ENCODE results near the gene NCEH1.

Gene NCEH1

GRCh38 chr3:172608575-172608974, 102.3 kb downstream of the NCEH1 start:
- no peak overlapping the region for H3K27ac Mint-ChIP-seq
- no peak for DNase-seq
- H3K4me3 Mint-ChIP-seq, result no peak overlapping the region
- H3K9me3 Mint-ChIP-seq, result peaks cover 20% of the 10 kb centered on the region
- TF ChIP-seq, protein P1, sequence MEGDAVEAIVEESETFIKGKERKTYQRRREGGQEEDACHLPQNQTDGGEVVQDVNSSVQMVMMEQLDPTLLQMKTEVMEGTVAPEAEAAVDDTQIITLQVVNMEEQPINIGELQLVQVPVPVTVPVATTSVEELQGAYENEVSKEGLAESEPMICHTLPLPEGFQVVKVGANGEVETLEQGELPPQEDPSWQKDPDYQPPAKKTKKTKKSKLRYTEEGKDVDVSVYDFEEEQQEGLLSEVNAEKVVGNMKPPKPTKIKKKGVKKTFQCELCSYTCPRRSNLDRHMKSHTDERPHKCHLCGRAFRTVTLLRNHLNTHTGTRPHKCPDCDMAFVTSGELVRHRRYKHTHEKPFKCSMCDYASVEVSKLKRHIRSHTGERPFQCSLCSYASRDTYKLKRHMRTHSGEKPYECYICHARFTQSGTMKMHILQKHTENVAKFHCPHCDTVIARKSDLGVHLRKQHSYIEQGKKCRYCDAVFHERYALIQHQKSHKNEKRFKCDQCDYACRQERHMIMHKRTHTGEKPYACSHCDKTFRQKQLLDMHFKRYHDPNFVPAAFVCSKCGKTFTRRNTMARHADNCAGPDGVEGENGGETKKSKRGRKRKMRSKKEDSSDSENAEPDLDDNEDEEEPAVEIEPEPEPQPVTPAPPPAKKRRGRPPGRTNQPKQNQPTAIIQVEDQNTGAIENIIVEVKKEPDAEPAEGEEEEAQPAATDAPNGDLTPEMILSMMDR (IDR thresholded peaks at IDR 0.05), result no peak
- peaks cover 3% of the 10 kb centered on the region for H3K27me3 Mint-ChIP-seq (ENCODE audit: low read depth, poor library complexity)
- no peaks in the 10 kb centered on the region for H3K36me3 Mint-ChIP-seq (ENCODE audit: low read depth)
- peaks cover 4% of the 10 kb centered on the region for H3K4me1 Mint-ChIP-seq

DNA sequence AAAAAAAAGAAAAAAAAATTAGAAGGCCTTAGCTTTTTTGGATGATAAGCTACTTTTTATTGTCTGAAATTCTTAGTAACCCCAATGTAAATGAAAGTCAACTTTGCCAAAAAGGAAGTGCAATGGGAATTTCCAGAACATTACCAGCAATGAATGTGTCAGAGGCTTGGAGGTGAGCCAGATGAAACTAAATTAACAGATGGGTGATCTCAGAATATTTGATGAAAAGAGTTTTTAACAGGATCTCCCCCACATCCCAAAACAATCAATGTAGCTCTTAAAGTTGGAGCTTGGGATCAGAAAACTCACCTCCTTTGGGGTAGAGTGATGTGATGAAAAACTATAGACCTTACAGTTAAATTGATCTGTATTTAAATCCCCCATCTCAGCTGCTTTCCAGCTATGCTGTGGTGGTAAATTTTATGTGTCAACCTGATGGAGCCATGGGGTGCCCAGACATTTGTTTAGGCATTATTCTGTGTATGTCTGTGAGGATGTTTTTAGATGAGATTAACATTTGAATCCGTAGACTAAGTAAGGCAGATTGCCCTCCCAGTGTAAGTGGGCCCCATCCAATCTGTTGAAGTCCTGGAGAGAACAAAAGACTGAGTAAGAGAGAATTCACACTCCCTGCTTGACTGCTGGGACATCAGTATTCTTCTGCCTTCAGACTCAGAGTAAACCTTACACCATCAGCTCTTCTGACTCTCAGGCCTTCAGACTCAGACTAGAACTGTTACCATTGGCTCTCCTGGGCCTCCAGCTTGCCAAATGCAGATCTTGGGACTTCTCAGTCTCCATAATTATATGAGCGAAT, 103.4 kb downstream of the NCEH1 start:
- H3K4me1 Mint-ChIP-seq, result peaks cover 4% of the 10 kb centered on the region
- H3K9me3 Mint-ChIP-seq, result peaks cover 20% of the 10 kb centered on the region
- TF ChIP-seq, protein P1 (IDR thresholded peaks at IDR 0.05), result no peak
- peaks cover 3% of the 10 kb centered on the region for H3K27me3 Mint-ChIP-seq (ENCODE audit: low read depth, poor library complexity)
- DNase-seq, result no peak
- H3K27ac Mint-ChIP-seq, result no peak overlapping the region
- H3K4me3 Mint-ChIP-seq, result no peak overlapping the region
- H3K36me3 Mint-ChIP-seq (ENCODE audit: low read depth), result no peaks in the 10 kb centered on the region

DNA sequence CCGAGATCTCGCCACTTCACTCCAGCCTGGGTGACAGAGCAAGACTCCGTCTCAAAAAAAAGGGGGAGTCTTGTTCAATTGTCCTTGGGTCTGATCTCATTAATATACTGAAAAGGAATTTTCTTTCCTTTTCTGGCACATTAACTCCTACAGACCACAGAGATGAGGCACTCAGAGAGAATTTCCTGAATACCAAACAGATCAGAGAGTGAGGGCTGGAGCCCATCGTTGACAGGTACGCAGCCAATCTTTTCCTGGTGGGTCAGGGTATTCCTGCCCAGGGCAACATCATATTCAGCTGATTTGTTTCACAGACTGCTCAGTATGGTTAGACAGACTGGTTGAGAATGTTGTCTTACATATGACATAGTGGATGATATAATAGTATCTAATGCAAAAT, 104.8 kb downstream of the NCEH1 start:
- peaks cover 18% of the 10 kb centered on the region for H3K9me3 Mint-ChIP-seq
- H3K4me3 Mint-ChIP-seq, result no peak overlapping the region
- H3K36me3 Mint-ChIP-seq (ENCODE audit: low read depth), result no peaks in the 10 kb centered on the region
- no peak for DNase-seq
- no peak overlapping the region for H3K27ac Mint-ChIP-seq
- H3K4me1 Mint-ChIP-seq, result peaks cover 4% of the 10 kb centered on the region
- peaks cover 3% of the 10 kb centered on the region for H3K27me3 Mint-ChIP-seq (ENCODE audit: low read depth, poor library complexity)
- TF ChIP-seq, protein P1 (IDR thresholded peaks at IDR 0.05), result no peak

- TF ChIP-seq, protein P1 (IDR thresholded peaks at IDR 0.05), result no peak
- Mint-ChIP-seq H3K36me3 (ENCODE audit: low read depth) (no peaks in the 10 kb centered on the region), H3K27me3 (ENCODE audit: low read depth, poor library complexity) (peaks cover 3% of the 10 kb centered on the region), H3K4me1 (peaks cover 4% of the 10 kb centered on the region), H3K9me3 (peaks cover 9% of the 10 kb centered on the region), H3K27ac (no peak overlapping the region), H3K4me3 (no peak overlapping the region)
- no peak for DNase-seq
These were observed 105.8 kb downstream of the NCEH1 start for GRCh38 chr3:172604895-172605646.

DNA sequence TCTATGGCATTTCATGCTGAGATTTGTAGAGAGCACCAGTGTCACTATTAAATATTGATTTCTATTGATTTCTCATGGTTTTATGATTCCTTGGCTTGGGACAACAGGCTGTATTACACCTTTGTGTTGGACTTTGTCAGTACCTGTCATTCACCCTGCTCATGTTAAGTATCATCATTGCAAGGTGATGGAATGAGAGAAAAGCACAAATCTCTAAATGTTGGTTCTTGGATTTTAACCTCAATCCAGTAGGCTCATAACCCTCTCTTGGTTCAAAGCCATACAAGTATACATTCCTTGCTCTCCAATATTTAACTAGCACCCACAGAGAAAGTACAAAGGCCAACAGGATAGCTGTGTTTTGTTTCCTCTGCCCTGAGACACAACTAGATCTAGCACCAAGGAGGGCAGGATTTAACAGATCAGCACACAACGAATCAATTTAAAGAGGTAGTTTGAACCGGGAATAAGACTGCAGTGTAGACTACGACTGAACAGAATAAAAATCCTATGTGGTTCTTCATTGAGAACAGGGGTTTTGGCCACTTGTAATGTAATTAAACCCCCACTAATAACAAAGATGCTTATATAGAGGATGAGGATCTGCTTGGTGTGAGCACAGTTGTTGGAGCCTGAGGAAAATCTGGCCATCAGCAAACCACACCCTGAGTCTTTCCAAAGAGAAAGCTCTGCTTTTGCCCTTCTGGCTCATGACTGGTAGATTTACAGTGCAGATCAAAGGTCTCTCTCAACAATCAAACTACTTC, 109.6 kb downstream of the NCEH1 start:
- Mint-ChIP-seq H3K27ac (peak overlapping the region; percentile 24), H3K9me3 (no peaks in the 10 kb centered on the region), H3K27me3 (ENCODE audit: low read depth, poor library complexity) (no peaks in the 10 kb centered on the region), H3K4me3 (no peak overlapping the region), H3K36me3 (ENCODE audit: low read depth) (no peaks in the 10 kb centered on the region), H3K4me1 (no peaks in the 10 kb centered on the region)
- no peak for DNase-seq
- TF ChIP-seq, protein P1 (IDR thresholded peaks at IDR 0.05), result no peak

All from nephron progenitor cell (in vitro differentiated cells).